HepG2 (cell line): Measurements from ENCODE around the gene ZBTB14.

Experiments
- TF ChIP-seq, protein P1 (sequence below): IDR thresholded peaks from 2 replicates; pipeline ENCODE4 v1.6.1; 2012; ENCODE audit warnings: inconsistent platforms
- TF ChIP-seq, protein P2 (sequence below): sonication (generic); formaldehyde crosslinking; IDR thresholded peaks from 2 replicates; pipeline ENCODE4 v1.5.0; 2020; ENCODE audit warnings: mild to moderate bottlenecking, missing genetic modification reagents, moderate library complexity

DNA sequence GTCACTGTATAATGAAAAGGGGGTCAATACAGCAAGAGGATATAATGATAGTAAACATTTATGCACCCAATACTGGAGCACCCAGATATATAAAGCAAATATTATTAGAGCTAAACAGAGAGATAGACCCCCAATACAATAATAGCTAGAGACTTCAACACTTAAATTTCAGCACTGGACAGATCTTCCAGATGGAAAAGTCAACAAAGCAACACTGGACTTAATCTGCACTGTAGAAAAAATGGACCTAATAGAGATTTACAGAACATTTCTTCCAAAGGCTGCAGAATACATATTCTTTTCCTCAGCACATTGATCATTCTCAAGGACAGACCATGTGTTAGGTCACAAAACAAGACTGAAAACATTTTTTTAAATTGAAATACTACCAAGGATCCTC lies 26.7 kb downstream of the ZBTB14 start:
- TF ChIP-seq, protein P1, sequence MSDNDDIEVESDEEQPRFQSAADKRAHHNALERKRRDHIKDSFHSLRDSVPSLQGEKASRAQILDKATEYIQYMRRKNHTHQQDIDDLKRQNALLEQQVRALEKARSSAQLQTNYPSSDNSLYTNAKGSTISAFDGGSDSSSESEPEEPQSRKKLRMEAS, result no peak
- TF ChIP-seq, protein P2, sequence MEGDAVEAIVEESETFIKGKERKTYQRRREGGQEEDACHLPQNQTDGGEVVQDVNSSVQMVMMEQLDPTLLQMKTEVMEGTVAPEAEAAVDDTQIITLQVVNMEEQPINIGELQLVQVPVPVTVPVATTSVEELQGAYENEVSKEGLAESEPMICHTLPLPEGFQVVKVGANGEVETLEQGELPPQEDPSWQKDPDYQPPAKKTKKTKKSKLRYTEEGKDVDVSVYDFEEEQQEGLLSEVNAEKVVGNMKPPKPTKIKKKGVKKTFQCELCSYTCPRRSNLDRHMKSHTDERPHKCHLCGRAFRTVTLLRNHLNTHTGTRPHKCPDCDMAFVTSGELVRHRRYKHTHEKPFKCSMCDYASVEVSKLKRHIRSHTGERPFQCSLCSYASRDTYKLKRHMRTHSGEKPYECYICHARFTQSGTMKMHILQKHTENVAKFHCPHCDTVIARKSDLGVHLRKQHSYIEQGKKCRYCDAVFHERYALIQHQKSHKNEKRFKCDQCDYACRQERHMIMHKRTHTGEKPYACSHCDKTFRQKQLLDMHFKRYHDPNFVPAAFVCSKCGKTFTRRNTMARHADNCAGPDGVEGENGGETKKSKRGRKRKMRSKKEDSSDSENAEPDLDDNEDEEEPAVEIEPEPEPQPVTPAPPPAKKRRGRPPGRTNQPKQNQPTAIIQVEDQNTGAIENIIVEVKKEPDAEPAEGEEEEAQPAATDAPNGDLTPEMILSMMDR (CRISPR knock-in tag), result no peak
